HepG2 (cell line): ENCODE data around the gene FANCG. TPM values are rescaled to one million over a fixed set of nuclear protein-coding genes. Genes with fewer than 3 reads are reported as not detected.

Source experiments
- ATAC-seq: fragments of 200-7000 bp; cut with Tn5 transposase; 3 replicates; pipeline ENCODE4 v1.9.1; 2020; ENCODE audit warnings: mild to moderate bottlenecking, moderate library complexity
- BruUV-seq: library from RNA; stranded (reverse); fragments of 400-500 nt; replicated peaks from 2 replicates; lab custom pipeline; 2021; lab: Mats Ljungman, UMichigan
- CTCF ChIA-PET: fragments of 300-600 bp; formaldehyde crosslinking; extraction: SDS; loops from one replicate; lab custom pipeline; 2021; ENCODE audit warnings: low total read pairs, inconsistent platforms, low intra/inter-chr PET ratio; lab: Yijun Ruan, JAX
- POLR2A ChIA-PET: fragments of 350-600 bp; sonication (Branson Sonifier 250); formaldehyde crosslinking; loops from one replicate; lab custom pipeline; 2020; ENCODE audit warnings: antibody characterized with exemption, inconsistent platforms; lab: Yijun Ruan, JAX
- DNase-seq: peaks from one replicate; pipeline ENCODE4 v3.0.0-alpha.2; 2015; ENCODE audit warnings: low spot score
- FAIRE-seq: peaks from 3 replicates; lab custom pipeline; 2011; peaks lifted over from hg19 to GRCh38; lab: Jason Lieb, UNC
- H2AFZ ChIP-seq: one replicate; pipeline ENCODE4 v1.6.1; 2011; ENCODE audit warnings: low read length, inconsistent platforms
- H3K27ac ChIP-seq: fragments of 300-600 bp; 3 replicates; pipeline ENCODE4 v1.8.0; 2011; ENCODE audit warnings: mixed run types, mild to moderate bottlenecking, mixed read lengths, low read length, inconsistent platforms; ENCODE audit not compliant: insufficient read depth; ENCODE audit errors: extremely low read length
- H3K27me3 ChIP-seq, 2 experiments: fragments of 200-600 bp in 1 of 2; 2 replicates in 1 of 2; 3 replicates in 1 of 2; pipeline versions ENCODE4 v1.6.0 to v1.8.0; 2011; ENCODE audit warnings: low read length in 2 of 2, mild to moderate bottlenecking in 2 of 2, moderate library complexity in 2 of 2, inconsistent platforms in 1 of 2; ENCODE audit not compliant: insufficient read depth in 2 of 2, control insufficient read depth in 1 of 2
- H3K36me3 ChIP-seq, 2 experiments: fragments of 200-600 bp in 1 of 2; replicated peaks in 1 of 2; 2 replicates in 1 of 2; 3 replicates in 1 of 2; pipeline versions ENCODE4 v1.5.1 to v1.8.0; 2011; ENCODE audit warnings: low read length in 2 of 2, inconsistent platforms in 1 of 2; ENCODE audit not compliant: insufficient read depth in 2 of 2, control insufficient read depth in 1 of 2
- H3K4me1 ChIP-seq: 2 replicates; pipeline ENCODE4 v1.5.1; 2012; ENCODE audit warnings: low read length, inconsistent platforms; ENCODE audit not compliant: insufficient read depth
- H3K4me2 ChIP-seq: 2 replicates; pipeline ENCODE4 v1.6.0; 2011; ENCODE audit warnings: low read depth, low read length, inconsistent platforms
- H3K4me3 ChIP-seq, 3 experiments: fragments of 200-600 bp in 1 of 3; sonication (generic), shearing (Covaris generic) in 1 of 3; replicated peaks in 1 of 3; 2 replicates each; pipeline ENCODE4 v1.5.1; 2011 to 2016; ENCODE audit warnings: low read length in 3 of 3, inconsistent platforms in 2 of 3, low read depth in 2 of 3, mild to moderate bottlenecking in 2 of 3, control low read depth in 1 of 3, mixed read lengths in 1 of 3; ENCODE audit not compliant: insufficient read depth in 1 of 3
- H3K79me2 ChIP-seq: one replicate; pipeline ENCODE4 v1.6.1; 2011; ENCODE audit warnings: low read length, inconsistent platforms; ENCODE audit not compliant: insufficient read depth
- H3K9ac ChIP-seq: 2 replicates; pipeline ENCODE4 v1.6.0; 2011; ENCODE audit warnings: mild to moderate bottlenecking, low read depth, low read length, inconsistent platforms; ENCODE audit not compliant: insufficient read depth
- H3K9me3 ChIP-seq: 2 replicates; pipeline ENCODE4 v1.5.1; 2012; ENCODE audit warnings: mild to moderate bottlenecking, low read length
- H4K20me1 ChIP-seq: 2 replicates; pipeline ENCODE4 v1.6.0; 2011; ENCODE audit warnings: inconsistent platforms, mild to moderate bottlenecking, low read length, moderate library complexity; ENCODE audit not compliant: insufficient read depth
- GLI4 ChIP-seq: sonication (generic); formaldehyde crosslinking; IDR thresholded peaks from 2 replicates; pipeline ENCODE4 v1.5.1; 2020; ENCODE audit warnings: missing genetic modification reagents, mild to moderate bottlenecking, moderate library complexity, borderline replicate concordance
- KIAA2018 ChIP-seq: sonication (generic); formaldehyde crosslinking; IDR thresholded peaks from 2 replicates; pipeline ENCODE4 v1.5.0; 2020; ENCODE audit warnings: mild to moderate bottlenecking, missing genetic modification reagents, borderline replicate concordance
- RAD51 ChIP-seq: fragments of 450-650 bp; IDR thresholded peaks from 2 replicates; pipeline ENCODE4 v1.6.1; 2016; ENCODE audit warnings: borderline replicate concordance
- REPIN1 ChIP-seq: sonication (generic); formaldehyde crosslinking; IDR thresholded peaks from 2 replicates; pipeline ENCODE4 v1.8.0; 2022; ENCODE audit warnings: missing genetic modification reagents, low read depth, mild to moderate bottlenecking, borderline replicate concordance
- ZC3H13 ChIP-seq: sonication (generic); formaldehyde crosslinking; IDR thresholded peaks from 2 replicates; pipeline ENCODE4 v1.8.1; 2023; ENCODE audit warnings: mild to moderate bottlenecking, missing genetic modification reagents, moderate library complexity
- ZNF101 ChIP-seq: sonication (generic); formaldehyde crosslinking; IDR thresholded peaks from 2 replicates; pipeline ENCODE4 v1.4.0; 2020; ENCODE audit warnings: mild to moderate bottlenecking, low read depth, missing genetic modification reagents, borderline replicate concordance
- ZNF256 ChIP-seq: sonication (generic); formaldehyde crosslinking; conservative IDR thresholded peaks from 2 replicates; pipeline ENCODE4 v1.4.0; 2020; ENCODE audit warnings: missing genetic modification reagents
- WGBS: methylation state at CpG from one replicate; pipeline ENCODE4 v1.1.6; 2017; ENCODE audit warnings: low lambda C conversion rate; 5-methylcytosine and 5-hydroxymethylcytosine counted together
- in situ Hi-C: cut with HindIII; loops from 2 replicates; pipeline ENCODE4 v1.10.0; 2017; ENCODE audit warnings: low pct_unique_long_range_greater_than_20kb; ENCODE audit not compliant: extremely low pct_ligation_motif_present
- intact Hi-C: fragments of 100-400 bp; cut with micrococcal nuclease; formaldehyde crosslinking; loops from one replicate; pipeline ENCODE4 v1.10.0; 2022; ENCODE audit not compliant: unreplicated experiment
- polyA plus RNA-seq, 8 experiments: library from polyadenylated mRNA; depleted of rRNA in 3 of 8; stranded (reverse) in 7 of 8; unstranded in 1 of 8; fragments of >200 nt; fragmentation: Illumina TruSeq in 4 of 8; extraction: Trizol in 4 of 8; gene quantifications; 2 replicates each; pipeline versions ENCODE4 v1.2.1 to v1.2.3, GENCODE V29; 2011 to 2016; ENCODE audit warnings: low read depth in 4 of 8, missing spikeins in 1 of 8, mixed read lengths in 1 of 8; ENCODE audit not compliant: insufficient read depth in 1 of 8
- total RNA-seq, 5 experiments: library from RNA; depleted of rRNA; stranded (reverse); fragments of >200 nt; fragmentation: Illumina TruSeq; extraction: Trizol; gene quantifications; 2 replicates each; pipeline ENCODE4 v1.2.3, GENCODE V29; 2016; ENCODE audit warnings: low read depth in 1 of 5
- TF ChIP-seq, protein P1 (sequence below): sonication (generic); formaldehyde crosslinking; IDR thresholded peaks from 2 replicates; pipeline ENCODE4 v1.4.0; 2020; ENCODE audit warnings: missing genetic modification reagents
- TF ChIP-seq, protein P2 (sequence below): sonication (generic); formaldehyde crosslinking; IDR thresholded peaks from 2 replicates; pipeline ENCODE4 v1.5.0; 2020; ENCODE audit warnings: mild to moderate bottlenecking, missing genetic modification reagents

Gene FANCG
- total and polyA plus RNA-seq, 2 of the 13 experiments (the other 11 are each of a cell fraction or from before 2014, with no cell fraction given), result 14.4 to 45.1 TPM

DNA sequence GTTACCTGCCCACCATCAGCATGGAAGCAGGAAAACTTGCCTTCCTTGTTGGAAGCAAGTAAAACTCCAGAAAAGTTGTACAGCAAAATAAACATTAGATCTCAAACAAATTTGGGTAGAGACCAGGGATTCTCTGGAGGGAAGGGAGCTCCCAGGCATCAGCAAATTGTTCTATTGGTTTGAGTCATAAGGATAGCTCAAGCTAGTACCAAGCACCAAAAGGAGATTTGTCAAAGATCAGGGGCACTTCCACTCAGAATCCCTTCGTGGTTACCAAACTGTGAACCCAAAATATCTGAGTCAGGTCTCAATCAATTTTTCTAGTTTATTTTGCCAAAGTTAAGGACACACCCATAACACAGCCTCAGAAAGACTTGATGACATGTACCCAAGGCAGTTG, 52.4 kb downstream of the FANCG start (continued):
- TF ChIP-seq, protein P1, sequence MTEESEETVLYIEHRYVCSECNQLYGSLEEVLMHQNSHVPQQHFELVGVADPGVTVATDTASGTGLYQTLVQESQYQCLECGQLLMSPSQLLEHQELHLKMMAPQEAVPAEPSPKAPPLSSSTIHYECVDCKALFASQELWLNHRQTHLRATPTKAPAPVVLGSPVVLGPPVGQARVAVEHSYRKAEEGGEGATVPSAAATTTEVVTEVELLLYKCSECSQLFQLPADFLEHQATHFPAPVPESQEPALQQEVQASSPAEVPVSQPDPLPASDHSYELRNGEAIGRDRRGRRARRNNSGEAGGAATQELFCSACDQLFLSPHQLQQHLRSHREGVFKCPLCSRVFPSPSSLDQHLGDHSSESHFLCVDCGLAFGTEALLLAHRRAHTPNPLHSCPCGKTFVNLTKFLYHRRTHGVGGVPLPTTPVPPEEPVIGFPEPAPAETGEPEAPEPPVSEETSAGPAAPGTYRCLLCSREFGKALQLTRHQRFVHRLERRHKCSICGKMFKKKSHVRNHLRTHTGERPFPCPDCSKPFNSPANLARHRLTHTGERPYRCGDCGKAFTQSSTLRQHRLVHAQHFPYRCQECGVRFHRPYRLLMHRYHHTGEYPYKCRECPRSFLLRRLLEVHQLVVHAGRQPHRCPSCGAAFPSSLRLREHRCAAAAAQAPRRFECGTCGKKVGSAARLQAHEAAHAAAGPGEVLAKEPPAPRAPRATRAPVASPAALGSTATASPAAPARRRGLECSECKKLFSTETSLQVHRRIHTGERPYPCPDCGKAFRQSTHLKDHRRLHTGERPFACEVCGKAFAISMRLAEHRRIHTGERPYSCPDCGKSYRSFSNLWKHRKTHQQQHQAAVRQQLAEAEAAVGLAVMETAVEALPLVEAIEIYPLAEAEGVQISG (CRISPR knock-in tag), result no peak

- no peaks in the 10 kb centered on the region for H3K27me3 ChIP-seq
- H3K36me3 ChIP-seq, result no peaks in the 10 kb centered on the region
- H4K20me1 ChIP-seq, result no peaks in the 10 kb centered on the region
- WGBS, result 40% methylated on average over 3 of the region's 3 CpGs
- H3K4me2 ChIP-seq, result no peak overlapping the region
- H3K4me3 ChIP-seq, result no peak overlapping the region
- no peaks in the 10 kb centered on the region for H3K4me1 ChIP-seq
- in situ Hi-C loops, result no loop called here
- TF ChIP-seq ZNF256 (CRISPR knock-in tag), result no peak
- no peak for TF ChIP-seq RAD51
- no peak for TF ChIP-seq REPIN1 (CRISPR knock-in tag)
- no peak for TF ChIP-seq ZNF101 (CRISPR knock-in tag)
- TF ChIP-seq ZC3H13, result no peak
- no peak for TF ChIP-seq GLI4 (CRISPR knock-in tag)
- TF ChIP-seq, protein P2, sequence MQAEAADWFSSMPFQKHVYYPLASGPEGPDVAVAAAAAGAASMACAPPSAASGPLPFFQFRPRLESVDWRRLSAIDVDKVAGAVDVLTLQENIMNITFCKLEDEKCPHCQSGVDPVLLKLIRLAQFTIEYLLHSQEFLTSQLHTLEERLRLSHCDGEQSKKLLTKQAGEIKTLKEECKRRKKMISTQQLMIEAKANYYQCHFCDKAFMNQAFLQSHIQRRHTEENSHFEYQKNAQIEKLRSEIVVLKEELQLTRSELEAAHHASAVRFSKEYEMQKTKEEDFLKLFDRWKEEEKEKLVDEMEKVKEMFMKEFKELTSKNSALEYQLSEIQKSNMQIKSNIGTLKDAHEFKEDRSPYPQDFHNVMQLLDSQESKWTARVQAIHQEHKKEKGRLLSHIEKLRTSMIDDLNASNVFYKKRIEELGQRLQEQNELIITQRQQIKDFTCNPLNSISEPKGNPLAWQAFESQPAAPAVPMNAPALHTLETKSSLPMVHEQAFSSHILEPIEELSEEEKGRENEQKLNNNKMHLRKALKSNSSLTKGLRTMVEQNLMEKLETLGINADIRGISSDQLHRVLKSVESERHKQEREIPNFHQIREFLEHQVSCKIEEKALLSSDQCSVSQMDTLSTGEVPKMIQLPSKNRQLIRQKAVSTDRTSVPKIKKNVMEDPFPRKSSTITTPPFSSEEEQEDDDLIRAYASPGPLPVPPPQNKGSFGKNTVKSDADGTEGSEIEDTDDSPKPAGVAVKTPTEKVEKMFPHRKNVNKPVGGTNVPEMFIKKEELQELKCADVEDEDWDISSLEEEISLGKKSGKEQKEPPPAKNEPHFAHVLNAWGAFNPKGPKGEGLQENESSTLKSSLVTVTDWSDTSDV, result no peak
- no peak for TF ChIP-seq KIAA2018
- DNase-seq (no peak), FAIRE-seq (no peak), ATAC-seq (no peak)
- H2AFZ ChIP-seq, result no peak overlapping the region
- intact Hi-C loops, result no loop called here
- BruUV-seq, result no TSS peak
- POLR2A ChIA-PET, result no interaction called here
- CTCF ChIA-PET, result no interaction called here
- H3K9me3 ChIP-seq, result no peaks in the 10 kb centered on the region
- no peaks in the 10 kb centered on the region for H3K79me2 ChIP-seq
- no peak overlapping the region for H3K27ac ChIP-seq
- no peak overlapping the region for H3K9ac ChIP-seq
Observed at GRCh38 chr9:35026671-35027070, 53.1 kb downstream of the FANCG start.
